HG03521 (cell line): ENCODE data around the gene INO80E.
"Not testable (repeated sequence)": the region's sequence is repeated elsewhere in the genome, so short reads cannot be mapped to it uniquely, and the experiment has no call there.

Experiments used
- ATAC-seq: cut with Tn5 transposase; IDR thresholded peaks from one replicate; pipeline ENCODE4 v1.9.1; 2021; ENCODE audit warnings: mild to moderate bottlenecking, moderate library complexity; ENCODE audit not compliant: unreplicated experiment

The INO80E gene

GRCh38 chr16:30009085-30009862, 13.2 kb downstream of the INO80E start:
- no peak for ATAC-seq

DNA sequence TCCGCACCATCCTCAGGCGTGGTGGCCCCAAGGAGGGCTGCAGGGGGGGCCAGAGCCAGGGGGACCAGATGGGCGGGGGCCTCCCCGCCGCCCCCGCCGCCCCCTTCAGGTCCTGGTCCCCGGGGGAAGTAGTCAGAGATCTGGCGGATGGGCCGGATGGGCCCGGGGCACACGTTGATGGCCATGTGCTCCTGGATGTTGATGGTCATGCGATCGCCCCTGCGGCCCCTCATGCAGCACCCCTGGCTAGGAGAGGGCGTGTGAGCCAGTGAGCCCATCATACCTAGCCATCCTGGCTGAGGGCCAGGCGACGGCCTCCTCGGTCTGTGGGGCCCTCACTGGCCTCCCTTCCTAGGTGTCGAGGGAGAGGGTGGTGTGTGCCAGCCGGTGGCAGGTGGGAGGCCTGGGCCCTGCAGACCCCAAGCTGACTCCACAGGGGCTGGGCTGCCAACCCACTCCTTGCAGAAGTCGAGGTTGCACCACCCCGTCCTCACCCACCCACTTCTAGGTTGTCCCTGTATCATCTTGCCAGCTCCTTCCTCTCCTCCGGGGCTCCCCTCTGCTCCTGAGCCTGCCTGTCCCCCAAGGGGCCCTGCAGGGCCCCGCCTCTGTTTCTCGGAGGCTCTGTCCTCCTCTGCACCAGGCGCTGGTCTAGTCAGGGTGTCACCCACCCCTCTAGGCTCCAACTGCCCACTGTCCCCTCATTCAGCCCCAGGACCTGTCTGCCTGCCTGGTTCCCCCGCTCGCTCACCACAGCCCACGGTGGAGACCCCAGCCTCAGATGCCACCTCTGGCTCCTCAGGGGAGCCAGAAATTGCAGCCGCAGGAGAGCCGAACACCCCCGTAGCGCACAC, 14.2 kb downstream of the INO80E start:
- no peak for ATAC-seq

DNA sequence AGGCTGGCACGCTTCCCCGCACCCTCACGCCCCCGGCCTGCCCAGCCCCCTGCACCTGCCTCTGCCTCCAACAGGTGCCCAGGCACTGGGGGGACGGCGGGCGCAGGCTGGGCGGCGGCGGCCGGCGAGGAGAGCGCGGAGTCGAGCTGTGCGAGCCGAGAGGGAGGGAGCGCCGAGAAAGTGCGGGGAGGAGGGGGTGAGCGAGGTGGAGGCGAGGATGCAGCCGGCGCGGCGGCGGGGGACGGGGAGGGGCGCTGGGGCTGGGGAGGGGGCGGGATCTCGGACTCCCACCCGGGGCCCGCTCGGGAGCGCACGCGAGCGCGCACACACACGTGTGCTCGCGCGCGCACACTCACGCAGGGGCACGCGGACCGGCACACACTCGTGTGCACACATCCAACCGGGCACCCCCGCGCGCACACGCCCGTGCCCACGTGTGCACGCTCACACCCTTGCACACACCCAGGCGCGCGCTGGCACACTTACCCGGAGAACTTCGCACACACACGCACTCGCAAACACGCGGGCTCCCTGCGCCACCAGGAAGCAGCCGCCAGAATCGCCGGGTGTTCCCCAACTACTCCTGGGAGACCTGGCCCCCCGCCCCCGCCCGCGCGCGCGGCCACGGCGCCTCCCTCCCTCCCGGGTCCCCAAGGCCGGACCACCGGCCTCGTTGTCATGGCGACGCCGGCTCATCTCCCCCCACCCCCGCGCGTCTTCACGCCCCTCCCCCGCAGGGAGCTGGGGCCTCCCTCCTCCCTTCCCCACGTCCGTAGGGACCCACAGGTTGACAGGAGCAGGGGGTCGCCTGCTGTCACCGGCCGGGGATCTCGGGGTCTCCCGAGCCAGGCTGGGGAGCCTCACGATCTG, 15.0 kb downstream of the INO80E start, which contains the start of gene DOC2A:
DOC2A (minus strand) TSS at position 184 of the 870 bp plus-strand sequence. CDS start 805 bp downstream, outside the sequence.
- no peak for ATAC-seq

GRCh38 chr16:30011714-30012504, 15.9 kb downstream of the INO80E start:
- no peak for ATAC-seq

- not testable (repeated sequence) for ATAC-seq
Measured at GRCh38 chr16:30012598-30012997, 16.6 kb downstream of the INO80E start.

DNA sequence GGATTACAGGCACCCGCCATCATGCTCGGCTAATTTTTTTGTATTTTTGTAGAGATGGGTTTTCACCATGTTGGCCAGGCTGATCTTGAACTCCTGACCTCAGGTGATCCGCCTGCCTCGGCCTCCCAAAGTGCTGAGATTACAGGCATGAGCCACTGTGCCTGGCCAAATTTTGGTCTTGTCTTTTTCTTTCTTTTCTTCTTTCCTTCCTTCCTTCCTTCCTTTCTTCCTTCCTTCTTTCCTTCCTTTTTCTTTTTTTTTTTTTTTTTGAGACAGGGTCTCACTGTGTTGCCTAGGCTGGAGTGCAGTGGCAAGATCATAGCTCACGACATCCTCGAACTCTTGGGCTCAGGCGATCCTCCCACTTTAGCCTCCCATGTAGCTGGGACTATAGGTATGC, 19.4 kb downstream of the INO80E start:
- not testable (repeated sequence) for ATAC-seq

DNA sequence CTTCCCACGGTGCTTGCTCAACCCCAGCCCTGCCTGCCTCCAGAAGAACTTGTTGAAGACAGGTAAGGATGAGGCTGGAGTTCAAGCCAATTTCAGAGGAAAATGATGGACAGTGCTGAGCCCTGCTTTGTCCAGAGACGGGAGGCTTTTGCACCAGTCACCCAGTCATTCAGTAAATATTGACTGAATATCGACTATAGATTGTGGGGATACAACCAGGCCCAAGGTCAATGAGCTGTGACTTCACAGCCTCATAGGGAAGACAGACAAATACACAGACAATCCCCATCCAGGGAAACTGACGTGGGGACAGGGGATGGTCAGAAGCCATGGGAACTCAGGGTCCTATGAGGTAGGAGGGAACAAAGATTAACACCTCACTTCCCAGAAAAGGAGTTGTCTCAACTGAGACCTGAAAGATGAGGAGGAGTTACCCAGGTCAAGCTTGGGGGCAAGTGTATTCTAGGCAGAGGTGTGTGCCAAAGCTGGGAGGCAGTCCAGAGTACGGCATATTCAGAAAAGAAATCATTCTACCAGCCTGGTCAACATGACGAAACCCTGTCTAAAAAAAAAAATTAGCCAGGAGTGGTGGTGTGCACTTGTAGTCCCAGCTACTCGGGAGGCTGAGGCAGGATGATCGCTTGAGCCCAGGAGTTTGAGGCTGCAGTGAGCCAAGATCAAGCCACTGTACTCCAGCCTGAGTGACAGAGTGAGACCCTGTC, 20.7 kb downstream of the INO80E start:
- ATAC-seq: no peak

- no peak for ATAC-seq
Measured at GRCh38 chr16:30017277-30017656, 21.2 kb downstream of the INO80E start.

- ATAC-seq: not testable (repeated sequence)
Measured at GRCh38 chr16:30017937-30018336, 21.9 kb downstream of the INO80E start.

DNA sequence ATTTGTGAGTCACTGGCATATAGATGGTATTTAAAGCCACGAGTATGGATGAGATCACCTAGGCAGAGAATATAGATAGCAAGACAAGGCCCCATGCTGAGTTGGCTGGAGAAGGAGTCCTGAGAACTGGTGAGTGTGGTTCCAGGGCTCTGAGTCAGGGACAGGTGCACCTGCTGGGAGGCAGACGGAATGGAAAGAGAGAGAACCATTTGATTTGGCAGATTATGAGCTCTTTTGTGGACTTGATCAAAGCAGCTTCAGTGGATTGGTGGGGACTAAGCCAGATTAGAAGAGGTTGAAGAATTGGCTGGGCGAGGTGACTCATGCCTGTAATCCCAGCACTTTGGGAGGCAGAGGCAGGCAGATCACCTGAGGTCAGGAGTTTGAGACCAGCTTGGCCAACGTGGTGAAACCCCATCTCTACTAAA, 22.7 kb downstream of the INO80E start:
- ATAC-seq: no peak

GRCh38 chr16:30022887-30023286, 26.8 kb downstream of the INO80E start, which contains the start of gene C16orf92:
TSS of gene C16orf92 (plus strand) at chr16:30023198. CDS start at chr16:30023341, 143 bp downstream.
- ATAC-seq: no peak

DNA sequence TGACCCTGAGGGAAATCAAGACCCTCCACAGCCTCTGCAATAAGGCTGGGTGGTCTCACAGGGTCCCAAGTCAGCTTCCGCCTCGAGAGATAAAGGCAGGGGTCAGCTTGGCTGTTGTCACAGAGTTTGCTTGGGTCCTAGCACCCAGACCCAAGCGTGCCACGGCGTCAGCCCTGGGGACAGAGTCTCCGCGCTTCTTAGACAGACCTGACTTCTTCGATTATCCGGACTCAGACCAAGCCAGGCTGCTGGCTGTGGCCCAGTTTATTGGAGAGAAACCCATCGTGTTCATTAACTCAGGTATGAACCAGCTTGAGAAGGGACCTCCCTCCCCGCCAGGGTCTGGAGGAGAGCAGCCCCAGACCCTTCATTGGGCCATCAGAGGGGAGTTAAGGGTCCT, 27.5 kb downstream of the INO80E start:
- no peak for ATAC-seq

GRCh38 chr16:30024451-30024850, 28.4 kb downstream of the INO80E start:
- no peak for ATAC-seq

DNA sequence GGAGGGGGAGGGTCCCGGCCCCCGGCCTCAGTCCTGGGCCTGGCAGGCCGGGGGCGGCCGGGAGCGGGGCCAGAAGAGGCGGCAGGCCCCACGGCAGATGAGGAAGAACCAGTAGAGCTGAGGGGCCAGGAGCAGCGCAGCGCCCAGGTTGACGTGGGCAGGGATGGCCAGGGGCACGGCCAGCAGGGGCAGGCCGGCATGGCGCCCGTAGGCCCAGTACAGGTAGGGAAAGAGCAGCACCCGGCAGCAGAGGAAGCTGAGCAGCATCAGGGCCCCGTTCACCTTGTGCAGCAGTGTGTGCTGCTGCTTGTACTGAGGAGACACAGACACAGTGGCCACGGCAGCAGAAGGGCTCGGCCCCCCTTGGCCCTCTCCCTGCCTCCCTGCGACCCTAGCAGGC, 29.1 kb downstream of the INO80E start:
- ATAC-seq: no peak

DNA sequence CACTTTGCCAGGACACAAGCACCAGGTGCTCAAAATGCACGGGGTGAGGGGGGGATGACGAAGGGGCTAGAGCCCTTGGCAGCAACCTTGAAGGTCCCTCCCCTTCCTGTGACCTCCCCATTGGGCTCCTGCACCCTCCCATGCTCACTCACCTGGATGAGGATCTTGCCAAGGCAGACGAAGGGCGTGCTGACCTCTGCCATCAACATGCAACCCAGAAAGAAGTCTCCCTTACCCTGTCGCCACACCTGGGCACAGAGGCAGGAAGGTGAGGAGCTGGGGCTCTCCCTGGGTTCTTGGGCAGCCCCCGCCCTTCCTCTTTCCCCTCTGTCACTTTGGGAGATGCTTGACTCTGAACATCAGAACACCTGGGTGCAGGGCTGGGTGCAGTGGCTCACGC, 29.5 kb downstream of the INO80E start:
- ATAC-seq: no peak

DNA sequence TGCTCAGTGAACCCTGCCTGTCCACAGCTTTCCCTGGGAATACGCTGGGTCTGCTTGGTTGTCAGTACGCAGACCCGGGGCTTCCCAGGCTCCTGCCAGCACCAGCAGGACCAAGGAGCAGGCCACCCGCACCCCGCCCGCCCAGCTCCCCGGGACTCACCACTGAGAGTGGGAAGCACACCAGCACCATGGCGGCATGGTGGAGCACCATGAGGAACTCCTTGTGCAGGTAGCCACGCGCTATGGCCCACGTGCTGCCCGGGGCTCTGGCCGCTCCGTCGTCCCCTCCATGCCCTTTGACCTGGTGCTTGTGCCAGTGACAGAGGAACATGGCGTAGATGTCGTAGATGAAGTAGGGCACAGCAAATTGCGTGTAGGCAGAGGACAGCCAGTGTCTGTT, 30.4 kb downstream of the INO80E start:
- no peak for ATAC-seq

DNA sequence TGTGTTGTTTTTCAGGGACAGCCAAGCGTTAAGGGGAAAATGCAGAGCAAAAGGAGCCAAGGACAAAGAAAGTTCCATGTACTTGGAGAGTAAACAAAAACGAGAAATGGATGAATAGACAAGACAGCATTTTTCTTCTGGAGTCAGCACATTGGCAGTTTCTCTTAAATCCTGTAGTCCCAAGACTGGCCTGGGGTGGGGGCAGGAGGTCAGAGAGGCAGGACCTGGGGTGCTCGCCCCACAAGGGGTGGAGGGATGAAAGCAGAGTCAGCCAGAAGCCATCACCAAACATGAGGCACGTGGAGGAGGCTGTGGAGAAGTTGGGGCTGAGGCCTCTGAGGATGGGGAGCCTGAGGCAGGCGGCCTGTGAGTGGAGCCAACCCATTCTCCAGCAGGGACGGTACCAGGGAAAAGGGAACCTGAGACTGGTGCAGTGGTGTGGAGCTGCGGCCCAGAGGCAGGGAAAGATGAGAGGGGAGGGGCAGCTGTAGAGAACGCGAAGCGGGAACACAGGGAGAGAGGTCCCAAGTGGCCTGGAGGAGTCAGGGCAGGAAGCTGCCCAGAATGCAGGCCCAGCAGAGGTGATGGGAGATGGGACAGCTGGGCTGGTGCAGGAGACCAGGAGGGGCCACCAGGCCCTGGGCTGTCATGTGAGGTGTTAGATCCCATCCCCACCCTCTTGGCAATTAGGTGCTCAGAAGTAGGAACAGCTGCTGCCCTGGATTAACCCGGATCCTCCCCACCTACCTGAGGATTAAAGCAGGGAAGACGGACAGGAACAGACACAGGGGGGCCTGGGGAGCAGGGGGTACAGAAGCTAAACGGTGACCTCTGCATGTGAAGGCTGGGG, 31.8 kb downstream of the INO80E start:
- ATAC-seq: no peak

- ATAC-seq: no peak
Measured at GRCh38 chr16:30028438-30029076, 32.5 kb downstream of the INO80E start.
